ENCODE measurements around the gene IFT43.
"Not testable (repeated sequence)": the region's sequence is repeated elsewhere in the genome, so short reads cannot be mapped to it uniquely, and the experiment has no call there.

The IFT43 gene

DNA sequence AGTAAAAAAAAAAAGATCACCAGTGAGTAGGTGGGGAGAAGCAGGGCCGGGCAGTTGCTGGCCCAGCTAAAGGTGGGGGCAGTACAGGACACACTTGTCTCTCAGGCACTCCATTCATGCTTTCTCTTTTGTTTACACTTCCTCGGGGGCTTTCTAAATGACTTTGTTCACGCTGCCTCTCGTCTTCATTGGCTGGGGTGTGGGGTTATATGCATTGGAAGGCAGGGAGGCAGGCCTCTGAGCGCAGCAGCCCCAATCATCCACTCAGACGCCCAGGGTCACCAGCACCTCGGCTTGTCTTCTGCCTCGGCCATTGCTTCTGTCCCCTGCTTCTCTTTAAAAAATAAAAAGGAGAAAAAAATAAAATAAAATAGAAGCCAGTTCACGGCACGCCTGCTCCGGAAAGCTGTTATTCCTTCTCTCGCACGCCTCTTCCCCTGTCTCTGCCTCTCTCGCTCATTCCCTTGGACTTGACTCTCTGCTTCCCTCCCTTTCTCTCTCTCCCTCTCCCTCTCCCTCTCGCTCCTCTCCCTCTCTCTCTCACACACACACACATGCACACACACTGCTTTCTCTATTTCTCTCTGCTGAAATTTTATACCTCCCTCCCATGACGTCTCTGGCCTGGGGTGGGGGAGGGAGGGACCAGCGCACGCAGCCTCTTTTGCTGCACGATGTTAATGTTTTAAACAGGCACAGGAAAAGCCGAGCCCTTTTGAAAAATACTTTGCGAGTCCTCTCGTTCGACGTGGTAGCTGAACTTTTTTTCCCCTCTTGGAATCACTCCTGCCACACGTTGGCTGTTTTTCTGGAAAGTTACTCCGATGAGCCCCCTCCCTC, 3.9 kb upstream of the IFT43 start, which contains the start of gene TGFB3:
TSS of gene TGFB3 (minus strand) at position 570 of the 840 bp plus-strand sequence. CDS start 1,102 bp downstream, outside the sequence.
- peak; percentile 36 for DNase-seq

DNA sequence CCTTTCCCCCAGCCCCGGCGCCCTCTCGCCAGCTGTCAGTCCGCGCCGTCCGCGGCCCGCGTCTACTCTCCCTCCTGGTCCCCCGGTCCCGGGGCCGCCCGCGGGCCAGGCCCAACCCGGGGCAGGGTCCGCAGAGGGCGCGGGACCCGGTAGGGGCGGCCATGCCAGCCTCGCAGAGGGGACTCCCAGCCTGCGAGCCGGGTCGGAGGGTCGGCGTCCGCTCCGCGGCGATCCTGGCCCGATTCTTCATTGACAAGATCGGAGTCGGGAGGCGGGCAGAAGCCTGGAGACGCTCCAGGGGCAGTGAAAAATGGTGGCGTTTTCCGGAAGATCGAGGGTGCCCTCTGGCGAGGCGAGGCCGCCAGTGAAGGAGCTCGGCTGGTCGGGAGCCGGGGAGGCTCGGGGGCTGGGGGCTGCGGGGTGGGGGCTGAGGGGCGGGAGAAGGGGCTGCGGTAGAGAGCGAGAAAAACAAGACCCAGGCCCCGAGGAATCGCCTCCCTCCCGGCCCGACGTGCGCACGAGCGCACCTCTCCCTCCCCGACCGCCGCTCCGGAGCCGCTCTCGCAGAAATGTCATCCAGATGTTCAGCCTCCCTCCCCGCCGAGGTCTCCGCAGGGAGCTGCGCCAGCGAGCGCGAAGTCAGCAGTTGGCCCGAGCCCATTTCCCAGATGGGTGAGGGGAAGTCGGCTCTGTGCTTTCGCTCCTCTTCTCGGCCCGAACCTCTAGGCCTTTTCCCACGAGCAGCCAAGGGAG, 3.1 kb upstream of the IFT43 start:
- DNase-seq, result peak; percentile 72

DNA sequence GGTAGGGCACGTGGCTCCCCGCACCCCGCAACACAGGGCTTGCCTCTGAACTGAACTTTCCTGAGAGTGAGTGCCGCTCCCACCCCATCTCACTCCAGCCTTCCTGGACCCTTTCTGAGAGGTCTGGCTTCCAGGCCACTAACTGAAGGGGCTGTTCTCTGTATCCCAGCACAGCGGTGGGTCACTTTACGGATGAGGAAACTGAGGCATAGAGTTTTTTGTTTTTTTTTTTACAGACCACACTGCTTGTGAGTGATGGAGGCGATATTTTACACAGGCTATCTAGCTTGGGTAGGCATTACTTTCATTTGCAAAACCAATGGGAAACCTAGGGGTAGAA, 2.6 kb upstream of the IFT43 start:
- DNase-seq, result no peak

DNA sequence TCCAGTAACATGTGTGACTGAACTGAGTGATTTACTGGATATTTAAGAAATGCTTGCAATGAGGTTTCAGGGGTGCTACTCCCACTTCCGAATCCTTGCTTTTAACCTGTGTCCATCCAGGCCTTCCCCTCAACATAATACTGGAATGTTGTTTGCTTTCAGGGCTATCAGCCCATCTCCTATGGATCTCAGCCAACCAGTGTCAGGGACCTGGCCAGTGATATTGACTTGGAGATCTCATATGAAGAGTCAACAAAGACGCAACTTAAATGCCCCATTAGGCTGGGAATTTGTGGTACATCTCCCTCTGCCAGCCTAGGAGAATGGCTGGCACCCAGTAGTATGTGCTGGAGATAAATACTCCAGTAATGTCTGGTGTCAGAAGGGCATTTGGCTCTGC, 889 bp upstream of the IFT43 start:
- DNase-seq, result no peak

DNA sequence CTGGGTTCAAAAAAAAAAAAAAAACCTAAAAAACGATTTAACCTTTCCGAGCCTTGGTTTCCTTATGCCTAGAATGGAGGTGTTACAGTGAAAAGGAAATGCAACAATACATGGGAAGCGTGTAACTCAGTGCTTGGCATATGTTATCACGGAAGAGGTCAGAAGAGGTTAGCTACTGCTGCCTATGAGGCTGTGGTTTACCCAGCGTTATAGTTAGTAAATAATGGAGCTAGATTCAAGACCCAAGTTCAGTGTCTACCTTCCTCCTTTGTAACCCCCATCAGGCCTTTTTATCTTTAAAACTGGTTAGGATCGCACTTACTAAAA, 839 bp downstream of the IFT43 start:
- no peak for DNase-seq

DNA sequence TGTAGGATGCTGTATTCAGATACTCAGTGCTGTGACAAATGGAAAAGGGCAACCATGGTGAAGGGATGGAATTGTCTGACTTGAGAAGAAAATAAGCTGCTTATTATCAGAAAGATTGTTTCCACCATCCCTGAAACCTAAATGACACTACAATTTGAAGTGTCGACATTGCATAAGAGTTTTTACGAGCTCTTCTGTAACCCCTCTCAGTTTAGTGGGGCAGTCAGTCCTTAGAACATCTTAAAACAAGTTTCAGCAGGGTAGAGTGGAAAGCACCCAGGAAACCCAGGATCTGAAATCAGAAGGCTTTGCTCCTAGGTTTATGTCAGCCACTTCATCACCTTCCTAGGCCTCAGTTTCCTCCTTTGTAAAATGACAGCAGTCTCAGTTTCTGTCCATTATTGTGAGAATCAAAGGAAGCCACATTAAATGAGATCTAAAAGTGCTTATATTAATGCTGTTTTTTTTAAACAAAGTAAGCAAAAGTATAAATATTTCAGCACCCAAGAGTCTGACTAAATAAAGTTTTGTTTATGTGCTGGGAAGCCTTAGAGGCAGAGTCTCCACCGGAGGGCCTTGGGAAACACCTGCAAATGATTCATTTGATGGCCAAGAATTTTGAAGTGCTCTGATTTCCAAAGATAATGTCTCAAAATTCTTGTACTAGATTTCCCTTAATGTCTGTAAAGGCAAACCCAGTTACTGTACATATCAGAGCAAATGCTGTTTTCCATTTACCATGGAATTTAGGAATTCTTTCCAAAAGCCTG, 1.8 kb downstream of the IFT43 start:
- DNase-seq, result no peak

DNA sequence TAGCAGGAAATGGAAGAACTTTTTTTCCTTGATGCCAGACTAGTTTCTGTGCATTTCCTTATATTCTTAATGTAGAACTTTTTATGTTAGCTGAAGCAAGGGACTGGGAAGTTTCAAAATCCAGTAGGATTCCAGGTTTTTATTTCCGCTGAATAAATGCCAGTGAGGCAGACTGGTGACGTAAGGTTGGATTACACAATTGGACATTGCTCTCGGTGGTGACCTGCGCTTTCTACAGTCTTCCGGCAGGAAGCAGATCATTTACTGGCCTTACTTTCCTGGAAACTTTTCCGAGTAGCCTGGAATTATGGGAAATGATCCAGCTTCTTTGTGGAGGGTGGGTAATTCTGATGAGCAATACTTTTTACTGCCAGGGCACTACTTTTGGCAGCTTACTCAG, 3.6 kb downstream of the IFT43 start:
- no peak for DNase-seq

DNA sequence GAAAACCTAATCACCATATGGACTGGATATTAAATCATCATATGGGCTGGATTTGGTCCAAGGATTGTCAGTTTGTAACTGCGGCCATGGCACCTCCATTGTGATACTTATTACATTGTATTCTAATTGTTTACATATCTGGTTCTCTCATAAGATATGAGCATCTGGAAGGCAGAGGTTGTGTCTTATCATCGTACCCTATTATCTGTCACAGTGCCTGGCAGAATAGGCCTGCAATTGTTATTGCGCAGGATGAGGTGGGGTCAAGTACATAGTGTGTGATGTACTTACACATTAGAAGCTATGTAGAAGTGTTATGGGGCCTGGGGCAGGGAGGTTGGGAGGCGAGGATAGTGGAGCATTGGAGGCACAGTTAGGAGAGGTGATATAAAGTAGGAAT, 4.7 kb downstream of the IFT43 start:
- DNase-seq, result no peak

DNA sequence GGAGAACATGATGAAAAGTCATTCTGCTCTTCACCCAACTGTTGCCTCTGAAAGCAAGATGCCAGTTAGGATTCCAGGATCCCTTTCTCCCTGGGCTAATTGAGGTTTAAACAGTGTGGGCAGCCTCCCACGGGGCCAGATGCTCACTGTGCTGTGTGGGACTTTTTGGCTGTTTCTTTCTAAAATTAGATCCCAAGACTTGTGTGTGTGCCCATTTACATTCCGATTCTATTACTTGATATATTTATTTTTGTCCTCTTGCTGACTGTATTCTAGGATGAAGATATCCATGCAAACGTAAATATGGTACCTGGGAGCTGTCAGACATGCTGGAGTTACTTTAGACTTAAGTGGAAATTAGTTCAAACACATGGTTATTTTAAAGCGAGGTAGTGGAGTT, 6.2 kb downstream of the IFT43 start:
- DNase-seq, result no peak

DNA sequence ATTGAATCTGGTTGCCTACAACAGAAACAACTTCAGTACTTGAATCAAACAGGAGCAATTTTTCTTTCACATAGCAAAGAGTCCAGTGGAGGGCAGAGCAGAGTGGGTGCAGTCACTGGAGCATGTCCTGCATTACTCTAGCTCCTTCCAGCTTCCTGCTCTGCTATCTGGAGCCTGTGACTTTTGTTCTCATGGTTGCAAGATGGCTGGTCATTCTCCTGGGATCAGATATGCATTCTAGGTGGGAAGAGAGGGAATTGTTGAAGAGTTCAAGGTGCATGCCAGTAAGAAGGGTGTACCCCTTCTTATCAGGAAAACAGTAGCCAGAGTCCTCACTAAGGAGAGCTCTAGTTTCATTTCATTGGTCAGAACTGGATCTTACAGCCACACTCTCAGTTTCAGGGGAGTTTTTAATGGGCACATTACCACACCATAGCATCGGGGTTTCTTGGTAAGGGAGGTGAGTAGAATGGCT, 8.0 kb downstream of the IFT43 start:
- DNase-seq, result no peak

DNA sequence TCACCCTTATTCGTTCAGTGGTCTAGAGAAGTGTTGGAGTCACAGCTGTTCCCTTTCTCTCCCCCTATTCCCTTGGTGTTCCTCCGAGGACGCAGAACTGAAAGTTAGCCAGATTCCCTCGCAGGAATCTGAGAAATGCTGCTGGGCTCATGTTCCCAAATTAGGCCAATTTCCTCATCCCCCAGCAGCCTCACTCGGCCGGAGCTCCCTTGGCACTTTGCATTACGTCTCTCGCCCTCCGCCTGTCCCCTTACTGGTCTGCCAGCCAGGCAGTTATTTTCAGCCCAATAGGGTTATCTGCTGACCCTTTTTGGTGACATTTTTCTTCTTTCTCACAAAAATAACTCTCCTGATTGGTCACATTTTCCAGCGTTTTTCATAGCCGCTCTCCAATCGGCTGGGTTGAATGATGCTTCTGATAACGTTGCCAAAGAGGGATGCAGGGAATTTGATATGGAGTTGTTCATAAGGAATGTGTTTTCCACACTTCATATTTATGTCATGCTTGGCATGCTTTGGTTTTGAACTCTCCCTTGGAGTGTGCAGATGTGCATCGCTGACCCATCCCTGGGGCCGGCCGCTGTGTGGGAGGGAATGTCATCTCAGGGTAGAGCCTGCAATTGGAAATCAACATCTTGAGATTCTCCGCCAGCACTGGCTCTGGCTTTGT, 9.9 kb downstream of the IFT43 start:
- DNase-seq, result no peak

DNA sequence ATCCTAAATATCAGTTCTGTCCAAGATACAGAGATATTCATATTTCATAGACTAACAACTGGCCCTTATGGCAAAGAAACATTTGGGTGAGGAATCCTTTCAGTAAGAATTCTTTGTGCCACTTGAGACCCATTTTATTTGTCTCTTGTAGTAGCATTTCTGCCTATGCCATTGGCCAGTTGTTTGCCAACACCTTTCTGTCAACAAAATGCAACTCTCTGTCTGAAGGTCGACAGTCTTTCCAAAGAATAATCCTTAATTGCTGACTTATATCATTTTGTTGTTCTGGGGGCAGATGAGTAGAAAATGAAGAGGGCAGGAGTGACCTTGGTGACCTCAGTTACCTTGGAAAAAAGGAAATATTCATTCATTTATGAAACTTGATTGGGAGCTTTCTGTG, 10.9 kb downstream of the IFT43 start:
- no peak for DNase-seq

DNA sequence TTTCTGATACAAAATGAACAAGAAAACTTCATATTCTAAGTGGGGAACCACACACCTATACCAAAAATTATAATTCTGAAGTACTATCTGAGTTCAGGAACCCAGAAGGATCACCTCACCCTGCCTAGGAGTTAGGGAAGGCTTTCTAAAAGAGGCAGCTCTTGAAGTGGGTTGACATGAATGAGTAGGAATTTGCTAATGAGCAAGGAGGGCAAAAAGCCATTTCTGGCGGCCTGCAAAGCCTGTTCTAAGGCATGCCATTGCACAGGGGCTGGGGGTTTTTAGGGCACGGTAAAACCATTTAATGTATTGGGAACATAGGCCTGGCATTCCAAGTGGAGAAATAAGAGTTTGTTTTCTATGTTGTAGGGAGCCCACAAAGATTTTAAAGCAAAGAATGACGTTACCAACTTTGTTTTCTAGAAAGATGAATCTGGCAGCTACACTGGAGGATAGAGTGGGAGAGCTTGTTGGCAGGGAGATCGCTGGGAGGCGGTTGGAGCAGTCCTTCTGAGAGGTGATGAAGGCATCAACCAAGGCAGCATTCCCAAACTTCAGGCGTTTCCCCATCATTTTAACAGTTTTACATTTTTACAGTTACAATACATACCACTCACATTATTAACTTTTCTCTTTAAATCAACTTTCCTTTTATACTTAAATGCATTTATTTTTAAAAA, 14.1 kb downstream of the IFT43 start:
- DNase-seq, result no peak

DNA sequence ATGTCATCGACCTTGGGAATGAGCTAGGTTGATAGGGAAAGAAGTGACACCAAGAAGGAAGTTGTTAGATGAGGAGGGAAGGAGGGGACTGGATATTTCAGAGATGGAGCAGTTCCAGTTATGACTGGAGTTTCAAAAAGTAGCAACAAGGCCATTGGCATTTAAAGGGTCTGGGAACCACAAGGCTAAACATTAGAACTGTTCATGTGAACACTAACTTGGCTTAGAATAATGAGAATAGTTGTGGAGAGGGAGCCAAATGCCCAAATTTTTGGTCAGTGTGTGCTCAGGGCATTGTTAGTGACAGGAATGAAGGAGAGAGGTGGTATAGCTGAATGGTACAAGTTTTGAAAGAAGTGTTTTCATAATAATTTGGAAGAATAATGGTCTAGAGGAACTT, 16.8 kb downstream of the IFT43 start:
- DNase-seq, result no peak

DNA sequence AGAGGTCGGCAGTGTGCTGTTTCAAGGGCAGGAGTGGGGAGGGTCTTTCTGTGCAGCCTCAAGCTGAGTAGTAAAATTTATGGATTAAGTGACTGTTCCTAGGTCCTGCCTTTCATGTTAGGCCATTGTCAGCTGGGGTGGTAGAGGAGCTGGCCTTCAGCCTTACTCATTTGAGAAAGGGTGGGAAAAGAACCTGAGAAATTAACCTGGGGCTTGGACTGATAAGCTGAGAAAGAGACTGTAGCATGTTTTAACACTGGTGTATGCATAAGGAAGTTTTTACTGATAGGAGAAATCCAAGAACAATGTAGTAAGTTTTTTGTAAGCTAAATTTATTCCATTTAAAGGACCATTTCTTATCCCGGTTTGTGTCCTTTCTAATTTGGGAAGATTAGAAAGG, 20.7 kb downstream of the IFT43 start:
- DNase-seq, result no peak

DNA sequence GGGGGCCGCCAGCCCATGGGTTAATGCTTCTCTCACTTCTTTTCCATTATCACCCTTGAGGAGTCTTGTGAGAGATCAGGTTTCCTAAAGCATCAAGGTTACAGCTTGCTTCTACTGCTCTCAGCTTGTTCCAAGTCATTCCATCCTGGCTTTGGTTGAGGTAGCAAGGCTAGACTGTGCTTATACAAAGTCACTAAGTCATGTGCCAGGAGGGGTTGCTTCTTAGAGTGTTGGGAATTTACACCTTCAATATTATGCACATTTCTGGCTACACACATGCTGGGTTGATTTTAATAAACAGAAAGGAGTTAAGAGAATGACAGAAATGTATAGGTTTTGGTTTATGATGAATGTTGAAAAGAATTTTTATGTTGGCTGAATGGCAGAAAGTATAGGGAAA, 21.8 kb downstream of the IFT43 start:
- DNase-seq, result no peak

DNA sequence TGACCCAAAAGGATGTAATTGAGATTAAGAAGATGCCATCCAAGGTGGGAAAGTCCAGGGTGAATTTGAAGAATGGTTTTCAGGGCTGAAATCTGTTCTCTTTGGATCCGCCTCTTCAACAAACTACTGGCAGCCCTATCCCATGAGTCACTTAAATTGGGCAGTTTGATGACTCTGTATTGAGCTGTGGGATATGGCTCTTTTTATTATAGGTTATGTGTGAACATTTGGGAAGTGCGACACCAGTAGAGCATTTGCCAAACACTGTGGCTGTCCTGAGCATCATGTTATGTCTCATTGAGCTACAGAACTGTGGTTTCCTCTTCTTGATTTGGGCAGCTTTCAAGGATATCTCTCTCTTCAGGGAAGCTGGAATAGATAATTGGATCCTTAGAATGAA, 22.3 kb downstream of the IFT43 start:
- no peak for DNase-seq

DNA sequence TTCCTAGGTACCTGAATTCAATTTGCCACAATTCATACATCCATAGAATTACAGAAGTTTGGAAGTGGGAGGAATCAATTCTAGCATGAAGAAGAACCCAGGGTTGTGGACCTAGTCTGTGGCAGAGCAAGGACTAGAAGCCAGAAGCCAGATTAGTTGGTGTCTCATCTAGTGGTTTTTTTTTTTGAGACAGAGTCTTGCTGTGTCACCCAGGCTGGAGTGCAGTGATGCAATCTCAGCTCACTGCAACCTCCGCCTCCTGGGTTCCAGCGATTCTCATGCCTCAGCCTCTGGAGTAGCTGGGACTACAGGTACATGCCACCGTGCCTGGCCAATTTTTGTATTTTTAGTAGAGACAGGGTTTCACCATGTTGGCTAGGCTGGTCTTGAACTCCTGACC, 24.1 kb downstream of the IFT43 start:
- not testable (repeated sequence) for DNase-seq

DNA sequence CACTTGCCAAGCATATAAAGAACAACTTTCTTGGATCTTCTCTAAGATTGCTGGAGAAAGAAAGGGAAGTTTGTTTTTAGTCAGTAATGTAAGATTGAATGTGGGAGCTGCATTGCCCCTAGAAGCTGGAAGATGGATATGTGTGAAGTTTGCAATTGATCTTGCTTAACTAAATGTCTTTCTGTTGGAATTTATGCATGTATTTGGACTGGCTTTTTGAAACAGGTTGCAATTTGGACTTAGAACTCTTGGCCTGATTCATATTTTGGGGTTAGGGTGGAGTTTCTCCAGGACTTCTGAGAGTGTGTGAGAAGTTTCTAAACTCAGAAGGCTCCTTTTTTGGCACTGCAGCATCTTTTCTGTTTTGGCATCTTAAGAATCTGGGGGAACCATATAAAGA, 26.4 kb downstream of the IFT43 start:
- DNase-seq, result no peak

DNA sequence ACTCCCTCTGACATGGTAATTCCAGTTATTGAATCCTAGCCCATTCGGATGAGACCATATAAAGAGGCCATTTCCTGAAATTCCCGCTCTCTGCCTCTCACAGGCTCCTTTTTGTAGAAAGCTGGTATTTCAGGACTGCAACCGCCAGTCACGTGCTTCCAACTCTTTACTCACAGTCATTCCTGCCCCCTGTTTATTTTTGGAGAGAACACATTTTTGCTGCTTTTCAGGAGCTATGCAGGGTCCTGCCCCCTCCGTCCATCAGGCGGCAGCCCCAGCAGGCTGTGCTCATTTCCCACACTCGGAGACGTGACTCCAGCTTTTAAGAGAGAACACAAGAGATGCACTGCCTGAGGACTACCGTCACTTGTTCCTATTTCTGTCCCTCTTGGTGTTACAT, 26.8 kb downstream of the IFT43 start:
- no peak for DNase-seq

DNA sequence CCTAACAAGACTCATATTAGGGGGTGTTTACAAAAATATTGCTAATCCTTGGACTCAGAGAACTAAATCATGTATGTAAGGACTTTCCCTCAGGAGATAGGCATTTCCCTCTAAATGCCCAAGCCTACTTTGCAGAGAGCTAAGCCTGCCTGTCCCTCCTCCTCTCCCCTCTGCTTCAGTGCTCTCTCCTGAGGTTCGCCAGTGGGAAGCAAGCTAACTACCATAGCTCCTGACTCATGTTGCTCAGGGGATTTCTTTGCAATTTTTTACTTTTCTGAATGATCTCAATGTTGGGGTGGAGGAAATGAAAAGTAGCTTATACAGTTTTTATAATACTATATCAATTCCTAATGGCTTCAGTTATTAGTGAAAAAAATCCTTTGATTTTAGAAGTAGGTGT, 29.6 kb downstream of the IFT43 start:
- no peak for DNase-seq

DNA sequence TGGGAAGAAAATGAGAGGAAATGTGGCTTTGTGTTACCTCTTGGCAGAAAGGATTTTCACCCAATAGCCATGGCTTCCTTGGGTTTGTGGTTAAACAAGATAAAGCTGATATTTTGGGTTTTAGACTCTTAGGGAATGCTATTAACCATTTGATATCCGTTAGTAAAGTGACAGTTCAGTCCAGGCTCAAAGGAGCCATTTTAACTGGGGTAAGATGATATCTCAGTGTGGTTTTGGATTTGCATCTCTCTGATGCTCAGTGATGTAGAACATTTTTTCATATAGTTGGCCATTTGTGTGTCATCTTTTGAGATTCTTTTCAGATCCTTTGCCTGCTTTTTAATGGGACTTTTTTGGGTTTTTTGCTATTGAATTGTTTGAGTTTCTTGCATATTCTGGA, 30.1 kb downstream of the IFT43 start:
- DNase-seq, result no peak

DNA sequence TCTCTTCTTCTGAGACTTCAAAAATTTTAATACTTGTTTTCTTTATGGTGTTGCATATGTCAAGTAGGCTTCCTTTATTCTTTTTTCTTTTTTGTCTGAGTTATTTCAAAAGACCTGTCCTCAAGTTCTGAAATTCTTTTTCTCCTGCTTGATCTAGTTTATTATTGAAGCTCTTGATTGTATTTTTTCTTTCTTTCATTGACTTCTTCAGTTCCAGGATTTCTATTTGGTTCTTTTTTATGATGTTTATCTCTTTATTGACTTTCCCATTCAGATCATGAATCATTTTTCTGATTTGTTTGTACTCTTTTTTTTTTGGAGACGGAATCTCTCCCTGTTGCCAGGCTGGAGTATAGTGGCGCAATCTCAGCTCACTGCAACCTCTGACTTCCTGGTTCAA, 34.1 kb downstream of the IFT43 start:
- no peak for DNase-seq

Data from effector CD4-positive, alpha-beta T cell (primary cell).